HEK293 (cell line): ENCODE results near the gene KLF13.

Experiments used
- ZBTB7A ChIP-seq: fragments of 450-650 bp; formaldehyde crosslinking; IDR thresholded peaks from 2 replicates; pipeline ENCODE4 v1.5.1; 2016; ENCODE audit warnings: low read depth, missing biosample characterization, missing genetic modification characterization
- ZNF324 ChIP-seq: fragments of 450-650 bp; formaldehyde crosslinking; IDR thresholded peaks from 2 replicates; pipeline ENCODE4 v1.5.1; 2016; ENCODE audit warnings: missing biosample characterization, missing genetic modification characterization
- ZNF624 ChIP-seq: fragments of 450-650 bp; formaldehyde crosslinking; IDR thresholded peaks from 2 replicates; pipeline ENCODE4 v1.5.1; 2017; ENCODE audit warnings: missing biosample characterization, missing genetic modification characterization
- ZNF837 ChIP-seq: fragments of 450-650 bp; formaldehyde crosslinking; IDR thresholded peaks from 2 replicates; pipeline ENCODE4 v1.5.1; 2016; ENCODE audit warnings: missing biosample characterization, missing genetic modification characterization
- TF ChIP-seq, protein P1 (sequence below): fragments of 450-650 bp; formaldehyde crosslinking; IDR thresholded peaks from 2 replicates; pipeline ENCODE4 v1.5.1; 2016; ENCODE audit warnings: missing biosample characterization, missing genetic modification characterization
- TF ChIP-seq, protein P2 (sequence below): sonication (generic); formaldehyde crosslinking; IDR thresholded peaks from 2 replicates; pipeline ENCODE4 v1.8.1; 2022; ENCODE audit warnings: mild to moderate bottlenecking, moderate library complexity, missing genetic modification reagents
- TF ChIP-seq, protein P3 (sequence below): fragments of 450-650 bp; IDR thresholded peaks from 2 replicates; pipeline ENCODE4 v1.5.1; 2018; ENCODE audit warnings: missing biosample characterization, missing genetic modification characterization
- TF ChIP-seq, protein P4 (sequence below): fragments of 450-650 bp; formaldehyde crosslinking; IDR thresholded peaks from 2 replicates; pipeline ENCODE4; 2016; ENCODE audit warnings: missing biosample characterization, missing genetic modification characterization
- TF ChIP-seq, protein P5 (sequence below): fragments of 450-650 bp; formaldehyde crosslinking; IDR thresholded peaks from 2 replicates; pipeline ENCODE4 v1.5.1; 2017; ENCODE audit warnings: missing biosample characterization, missing genetic modification characterization

DNA sequence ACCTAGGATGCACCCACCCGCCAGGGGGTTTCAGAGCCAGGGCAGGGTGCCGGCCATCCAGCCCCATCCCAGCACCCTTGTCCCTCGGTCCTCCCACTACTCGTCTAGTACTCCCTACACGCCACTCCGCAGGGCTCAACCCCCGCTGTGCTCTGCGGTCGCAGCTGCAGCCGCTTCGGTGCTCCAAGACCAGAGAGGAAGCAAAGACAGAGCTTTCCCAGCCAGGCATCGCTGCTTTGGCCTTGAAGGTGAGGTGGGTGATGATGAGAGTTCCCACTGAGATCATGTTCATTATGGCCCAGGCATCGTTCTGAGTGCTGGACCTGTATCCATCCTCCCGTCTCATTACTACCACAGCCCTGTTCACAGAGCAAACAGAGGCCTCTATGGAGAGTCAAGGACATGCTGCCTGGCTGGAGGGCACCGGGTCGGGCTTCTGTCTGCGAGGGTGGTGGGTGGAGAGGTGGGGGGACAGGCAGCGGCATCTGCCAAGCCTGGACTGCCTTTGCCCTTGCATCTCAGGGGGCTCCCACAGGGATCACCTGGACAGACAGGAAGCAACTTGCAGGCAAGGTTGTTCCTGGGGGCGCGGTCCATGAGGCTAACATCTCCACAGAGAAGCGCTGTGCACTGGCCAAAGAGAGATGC, 66.9 kb downstream of the KLF13 start:
- TF ChIP-seq, protein P1, sequence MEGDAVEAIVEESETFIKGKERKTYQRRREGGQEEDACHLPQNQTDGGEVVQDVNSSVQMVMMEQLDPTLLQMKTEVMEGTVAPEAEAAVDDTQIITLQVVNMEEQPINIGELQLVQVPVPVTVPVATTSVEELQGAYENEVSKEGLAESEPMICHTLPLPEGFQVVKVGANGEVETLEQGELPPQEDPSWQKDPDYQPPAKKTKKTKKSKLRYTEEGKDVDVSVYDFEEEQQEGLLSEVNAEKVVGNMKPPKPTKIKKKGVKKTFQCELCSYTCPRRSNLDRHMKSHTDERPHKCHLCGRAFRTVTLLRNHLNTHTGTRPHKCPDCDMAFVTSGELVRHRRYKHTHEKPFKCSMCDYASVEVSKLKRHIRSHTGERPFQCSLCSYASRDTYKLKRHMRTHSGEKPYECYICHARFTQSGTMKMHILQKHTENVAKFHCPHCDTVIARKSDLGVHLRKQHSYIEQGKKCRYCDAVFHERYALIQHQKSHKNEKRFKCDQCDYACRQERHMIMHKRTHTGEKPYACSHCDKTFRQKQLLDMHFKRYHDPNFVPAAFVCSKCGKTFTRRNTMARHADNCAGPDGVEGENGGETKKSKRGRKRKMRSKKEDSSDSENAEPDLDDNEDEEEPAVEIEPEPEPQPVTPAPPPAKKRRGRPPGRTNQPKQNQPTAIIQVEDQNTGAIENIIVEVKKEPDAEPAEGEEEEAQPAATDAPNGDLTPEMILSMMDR (tag by site-specific recombination) = no peak
- no peak for TF ChIP-seq ZNF837 (tag by site-specific recombination)
- TF ChIP-seq ZBTB7A (tag by site-specific recombination) = no peak
- no peak for TF ChIP-seq ZNF324 (tag by site-specific recombination)
- TF ChIP-seq, protein P2, sequence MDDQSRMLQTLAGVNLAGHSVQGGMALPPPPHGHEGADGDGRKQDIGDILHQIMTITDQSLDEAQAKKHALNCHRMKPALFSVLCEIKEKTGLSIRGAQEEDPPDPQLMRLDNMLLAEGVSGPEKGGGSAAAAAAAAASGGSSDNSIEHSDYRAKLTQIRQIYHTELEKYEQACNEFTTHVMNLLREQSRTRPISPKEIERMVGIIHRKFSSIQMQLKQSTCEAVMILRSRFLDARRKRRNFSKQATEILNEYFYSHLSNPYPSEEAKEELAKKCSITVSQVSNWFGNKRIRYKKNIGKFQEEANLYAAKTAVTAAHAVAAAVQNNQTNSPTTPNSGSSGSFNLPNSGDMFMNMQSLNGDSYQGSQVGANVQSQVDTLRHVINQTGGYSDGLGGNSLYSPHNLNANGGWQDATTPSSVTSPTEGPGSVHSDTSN (CRISPR knock-in tag) = no peak
- TF ChIP-seq, protein P3, sequence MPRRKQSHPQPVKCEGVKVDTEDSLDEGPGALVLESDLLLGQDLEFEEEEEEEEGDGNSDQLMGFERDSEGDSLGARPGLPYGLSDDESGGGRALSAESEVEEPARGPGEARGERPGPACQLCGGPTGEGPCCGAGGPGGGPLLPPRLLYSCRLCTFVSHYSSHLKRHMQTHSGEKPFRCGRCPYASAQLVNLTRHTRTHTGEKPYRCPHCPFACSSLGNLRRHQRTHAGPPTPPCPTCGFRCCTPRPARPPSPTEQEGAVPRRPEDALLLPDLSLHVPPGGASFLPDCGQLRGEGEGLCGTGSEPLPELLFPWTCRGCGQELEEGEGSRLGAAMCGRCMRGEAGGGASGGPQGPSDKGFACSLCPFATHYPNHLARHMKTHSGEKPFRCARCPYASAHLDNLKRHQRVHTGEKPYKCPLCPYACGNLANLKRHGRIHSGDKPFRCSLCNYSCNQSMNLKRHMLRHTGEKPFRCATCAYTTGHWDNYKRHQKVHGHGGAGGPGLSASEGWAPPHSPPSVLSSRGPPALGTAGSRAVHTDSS = no peak
- no peak for TF ChIP-seq ZNF624
- TF ChIP-seq, protein P4, sequence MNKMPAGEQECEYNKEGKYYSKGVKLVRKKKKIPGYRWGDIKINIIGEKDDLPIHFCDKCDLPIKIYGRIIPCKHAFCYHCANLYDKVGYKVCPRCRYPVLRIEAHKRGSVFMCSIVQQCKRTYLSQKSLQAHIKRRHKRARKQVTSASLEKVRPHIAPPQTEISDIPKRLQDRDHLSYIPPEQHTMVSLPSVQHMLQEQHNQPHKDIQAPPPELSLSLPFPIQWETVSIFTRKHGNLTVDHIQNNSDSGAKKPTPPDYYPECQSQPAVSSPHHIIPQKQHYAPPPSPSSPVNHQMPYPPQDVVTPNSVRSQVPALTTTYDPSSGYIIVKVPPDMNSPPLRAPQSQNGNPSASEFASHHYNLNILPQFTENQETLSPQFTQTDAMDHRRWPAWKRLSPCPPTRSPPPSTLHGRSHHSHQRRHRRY (tag by site-specific recombination) = no peak
- TF ChIP-seq, protein P5, sequence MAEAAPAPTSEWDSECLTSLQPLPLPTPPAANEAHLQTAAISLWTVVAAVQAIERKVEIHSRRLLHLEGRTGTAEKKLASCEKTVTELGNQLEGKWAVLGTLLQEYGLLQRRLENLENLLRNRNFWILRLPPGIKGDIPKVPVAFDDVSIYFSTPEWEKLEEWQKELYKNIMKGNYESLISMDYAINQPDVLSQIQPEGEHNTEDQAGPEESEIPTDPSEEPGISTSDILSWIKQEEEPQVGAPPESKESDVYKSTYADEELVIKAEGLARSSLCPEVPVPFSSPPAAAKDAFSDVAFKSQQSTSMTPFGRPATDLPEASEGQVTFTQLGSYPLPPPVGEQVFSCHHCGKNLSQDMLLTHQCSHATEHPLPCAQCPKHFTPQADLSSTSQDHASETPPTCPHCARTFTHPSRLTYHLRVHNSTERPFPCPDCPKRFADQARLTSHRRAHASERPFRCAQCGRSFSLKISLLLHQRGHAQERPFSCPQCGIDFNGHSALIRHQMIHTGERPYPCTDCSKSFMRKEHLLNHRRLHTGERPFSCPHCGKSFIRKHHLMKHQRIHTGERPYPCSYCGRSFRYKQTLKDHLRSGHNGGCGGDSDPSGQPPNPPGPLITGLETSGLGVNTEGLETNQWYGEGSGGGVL = no peak
